GM18505 (cell line): ENCODE results near the gene CNGA2.

Experiments used
- ATAC-seq: cut with Tn5 transposase; IDR thresholded peaks from one replicate; pipeline ENCODE4 v1.9.1; 2021; ENCODE audit not compliant: unreplicated experiment
- POLR2A ChIP-seq: IDR thresholded peaks from 4 replicates; pipeline ENCODE4 v1.6.1; 2011; ENCODE audit warnings: borderline replicate concordance; ENCODE audit not compliant: insufficient read depth, insufficient read length; ENCODE audit errors: extremely low read depth

The CNGA2 gene

DNA sequence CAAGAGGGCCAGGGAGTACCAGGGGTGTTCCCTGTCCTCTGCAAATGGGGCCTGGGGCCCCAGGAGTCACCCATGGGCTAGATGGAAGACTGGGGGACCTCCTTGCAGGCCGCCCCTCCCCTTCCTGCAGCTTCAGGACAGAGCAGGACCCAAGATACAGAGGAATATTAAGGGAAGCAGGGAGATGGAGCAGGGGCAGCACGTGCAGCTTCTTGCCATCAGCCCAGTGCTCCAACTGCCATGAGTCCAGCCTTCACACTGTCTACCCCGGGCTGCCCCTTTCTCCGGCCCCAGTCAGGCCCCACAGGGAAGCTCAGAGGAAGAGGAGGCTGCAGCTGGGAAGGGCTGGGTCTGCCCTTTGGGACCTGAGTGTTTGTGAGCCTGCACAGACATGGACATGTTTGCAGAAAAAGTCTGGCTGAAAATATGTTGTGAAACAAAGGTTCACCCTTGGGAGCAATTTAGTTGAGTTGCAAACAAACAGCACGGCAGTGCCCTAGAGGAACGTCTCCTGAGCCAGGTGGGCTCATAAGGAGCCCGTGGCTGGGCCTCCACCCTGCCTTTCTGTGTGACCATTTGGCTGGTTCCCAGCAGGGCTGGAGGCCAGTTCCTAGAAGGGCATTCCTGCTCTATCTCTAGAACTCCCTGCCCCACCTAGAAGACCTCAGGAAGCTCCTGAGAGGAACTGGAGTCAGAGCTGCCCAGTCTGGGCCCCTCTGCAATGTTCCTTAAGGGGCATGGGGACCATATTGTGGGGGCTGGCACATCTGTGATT is 9.8 kb upstream of the CNGA2 start:
- no peak for TF ChIP-seq POLR2A
- ATAC-seq = no peak

DNA sequence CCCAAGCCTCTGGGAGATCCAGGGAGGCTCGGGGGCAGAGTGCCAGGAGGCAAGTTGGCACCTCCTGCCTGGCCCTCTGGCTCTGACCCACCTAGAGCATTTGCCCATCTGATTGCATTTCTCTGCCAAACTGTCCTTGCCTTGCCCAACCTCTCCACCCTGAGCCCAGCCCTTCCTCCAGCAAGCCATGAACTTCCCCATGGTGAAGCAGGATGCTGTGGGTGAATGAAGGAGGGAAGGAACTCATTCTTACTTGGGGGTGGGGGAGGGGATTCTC is 9.3 kb upstream of the CNGA2 start:
- ATAC-seq = no peak

DNA sequence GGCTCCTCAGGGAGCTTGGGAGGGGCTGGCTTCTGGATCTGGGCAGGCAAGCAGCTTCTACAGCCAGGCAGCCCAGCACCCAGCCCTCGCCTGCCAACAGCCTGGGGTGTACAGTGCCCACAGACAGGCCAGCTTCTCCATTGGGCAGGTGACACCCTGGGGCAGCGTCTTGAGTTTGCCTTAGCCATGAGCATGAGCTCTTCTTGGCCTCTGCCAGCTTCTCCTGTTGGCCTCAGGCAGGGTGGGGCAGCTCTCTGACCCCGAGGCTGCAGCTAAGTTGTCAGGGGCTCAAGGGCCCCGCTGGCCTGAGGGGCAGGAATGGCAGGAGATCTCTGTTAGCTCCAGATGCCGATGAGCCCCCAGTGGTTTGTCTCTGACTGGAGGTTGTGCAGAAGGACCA is 7.8 kb upstream of the CNGA2 start:
- no peak for TF ChIP-seq POLR2A
- no peak for ATAC-seq

More for the DNA sequence above, 9.3 kb upstream of the CNGA2 start:
- no peak for TF ChIP-seq POLR2A

DNA sequence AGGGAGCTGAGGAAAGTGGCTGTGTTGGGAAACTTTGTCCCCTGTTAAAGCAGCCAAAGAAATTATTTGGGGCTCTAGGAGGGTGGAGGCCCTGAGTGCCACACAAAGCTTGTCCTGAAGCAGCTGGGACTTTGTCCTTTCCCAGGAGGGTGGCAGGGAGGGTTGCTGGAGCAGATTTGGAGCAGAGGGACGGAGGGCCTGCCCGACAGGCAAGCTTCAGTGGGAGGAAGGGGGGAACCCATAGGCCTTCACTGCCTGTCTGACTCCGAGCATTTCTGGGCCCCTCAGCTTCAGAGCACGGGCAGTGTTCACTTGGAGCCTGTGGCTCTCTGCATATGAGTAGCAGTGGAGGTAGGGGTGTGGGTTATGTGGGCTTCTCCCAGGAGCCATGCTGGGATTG is 7.2 kb upstream of the CNGA2 start:
- no peak for ATAC-seq
- no peak for TF ChIP-seq POLR2A

DNA sequence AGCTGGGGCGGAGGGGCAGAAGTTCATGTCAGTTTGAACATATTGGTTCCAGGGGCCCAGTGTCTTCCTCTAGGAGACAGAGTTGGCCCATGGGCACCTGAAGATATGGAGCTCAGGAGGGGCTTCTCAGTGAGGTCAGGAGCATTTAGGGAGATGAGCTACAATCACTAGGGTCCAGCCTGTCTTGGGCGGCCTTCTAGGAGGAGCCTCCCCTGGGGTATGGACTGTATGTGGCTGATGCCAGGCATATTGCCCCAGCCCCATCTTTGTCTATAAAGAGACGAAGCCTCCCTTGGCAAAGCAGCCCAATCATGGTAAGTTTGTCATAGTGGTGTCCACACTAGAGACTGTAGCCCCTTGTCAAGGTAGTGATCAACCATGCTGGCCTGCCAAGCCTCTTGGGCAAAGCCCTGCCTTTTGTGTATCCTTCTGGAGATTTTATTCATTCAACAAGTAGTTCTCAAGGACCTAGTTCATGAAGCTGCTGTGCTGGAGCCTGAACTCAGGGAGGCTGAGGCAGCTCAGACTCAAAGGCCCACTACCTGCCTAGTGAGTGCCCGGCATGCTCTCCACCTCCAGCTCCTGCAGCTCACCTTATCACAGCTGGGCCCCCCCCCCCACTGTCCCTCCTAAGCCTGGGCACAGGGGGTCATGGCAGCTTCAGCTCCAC is 5.4 kb upstream of the CNGA2 start:
- no peak for ATAC-seq
- no peak for TF ChIP-seq POLR2A

DNA sequence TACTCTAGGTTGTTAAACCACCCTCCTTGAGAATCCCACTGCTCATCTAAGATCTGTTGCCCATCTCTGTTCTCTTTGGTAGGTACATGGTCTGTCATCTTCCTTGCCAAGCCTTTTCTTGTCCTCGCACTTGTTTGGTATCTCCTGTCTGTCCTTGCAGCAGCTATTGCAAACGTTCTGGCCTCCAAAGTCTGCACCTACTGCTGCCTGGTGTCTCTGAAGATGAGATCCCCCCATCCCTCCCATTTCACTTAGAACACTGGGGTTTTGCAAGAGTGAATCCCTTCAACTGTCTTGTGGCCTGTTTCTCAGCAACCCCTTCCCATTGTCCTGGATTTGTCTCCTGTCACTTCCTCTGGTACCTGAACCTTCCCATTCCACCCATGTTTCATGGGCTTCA is 673 bp downstream of the CNGA2 start:
- TF ChIP-seq POLR2A = no peak
- ATAC-seq = no peak

DNA sequence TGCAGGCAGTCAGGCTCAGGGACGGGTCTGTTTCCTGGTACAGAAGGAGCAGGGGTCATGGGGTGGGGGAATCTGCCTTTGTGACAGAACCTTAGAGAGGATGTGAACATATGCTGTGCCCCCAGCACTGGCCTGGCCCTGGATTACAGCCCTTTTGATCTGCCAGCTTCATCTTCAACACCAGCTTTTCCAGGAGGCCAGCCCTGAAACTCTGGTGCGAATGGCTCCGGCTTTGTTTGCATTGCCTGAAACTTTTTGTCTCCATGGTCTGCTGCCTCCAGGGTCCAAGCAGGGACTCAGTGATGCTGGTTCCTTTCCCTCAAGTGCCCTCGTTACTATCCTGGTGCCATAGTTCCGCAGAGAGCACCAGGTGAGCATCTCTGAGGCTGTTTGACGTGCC is 2.1 kb downstream of the CNGA2 start:
- ATAC-seq = no peak
- no peak for TF ChIP-seq POLR2A

DNA sequence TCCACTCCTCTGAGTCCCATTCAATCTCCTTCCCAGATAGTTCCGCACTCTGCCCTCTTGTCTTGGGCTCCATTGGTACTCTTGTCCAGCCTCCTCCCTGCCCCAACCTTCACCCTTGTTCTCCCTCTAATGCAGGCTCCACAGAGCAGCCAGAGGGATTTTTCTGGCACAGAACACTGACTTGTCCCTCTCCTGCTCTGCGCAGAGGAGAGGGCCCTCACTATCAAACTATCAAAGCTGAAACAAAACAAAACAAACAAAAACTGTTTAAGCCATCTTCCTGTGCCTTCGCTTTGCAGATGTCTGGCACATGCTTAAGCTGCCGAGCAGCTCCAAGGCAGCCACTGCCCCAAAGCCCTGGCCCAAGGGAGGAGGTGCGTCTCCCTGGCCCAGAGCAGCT is 2.9 kb downstream of the CNGA2 start:
- no peak for ATAC-seq
- no peak for TF ChIP-seq POLR2A

DNA sequence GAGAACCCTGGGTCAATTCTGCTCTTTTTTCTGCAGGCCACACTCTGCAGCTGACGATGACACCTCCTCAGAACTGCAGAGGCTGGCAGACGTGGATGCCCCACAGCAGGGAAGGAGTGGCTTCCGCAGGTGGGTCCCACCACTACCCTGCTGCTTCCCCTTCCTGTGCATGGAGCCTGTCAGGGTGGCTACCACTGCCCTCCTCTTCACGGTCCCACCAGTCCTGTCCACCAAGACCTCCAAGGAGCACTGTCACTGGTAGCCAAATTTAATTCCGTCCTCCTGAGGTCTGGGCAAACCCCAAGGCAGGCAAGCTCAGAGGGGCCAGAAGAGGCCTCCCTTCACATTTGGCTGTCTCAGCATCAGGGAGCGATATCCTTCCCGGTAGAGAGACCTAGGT is 4.2 kb downstream of the CNGA2 start:
- no peak for ATAC-seq
- no peak for TF ChIP-seq POLR2A

DNA sequence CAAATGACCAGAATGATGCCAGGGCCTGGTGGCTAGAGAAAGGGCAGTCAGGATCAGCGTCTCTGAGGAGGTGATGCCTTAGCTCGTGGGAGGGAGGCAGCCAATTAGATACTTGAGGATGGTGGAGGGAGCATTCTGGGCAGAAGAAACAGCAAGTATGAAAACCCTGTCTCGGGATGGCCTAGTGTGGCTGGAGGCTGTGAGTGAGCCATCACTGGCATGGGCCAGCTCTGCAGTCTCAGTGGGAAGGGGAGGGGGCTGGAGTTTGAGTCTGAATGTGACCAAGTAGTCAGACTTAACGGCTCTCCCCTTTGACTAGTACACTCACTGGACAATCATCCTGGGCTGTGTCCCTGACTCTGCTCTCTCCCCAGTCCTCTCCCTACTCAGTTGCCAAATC is 7.1 kb downstream of the CNGA2 start:
- no peak for TF ChIP-seq POLR2A
- no peak for ATAC-seq

DNA sequence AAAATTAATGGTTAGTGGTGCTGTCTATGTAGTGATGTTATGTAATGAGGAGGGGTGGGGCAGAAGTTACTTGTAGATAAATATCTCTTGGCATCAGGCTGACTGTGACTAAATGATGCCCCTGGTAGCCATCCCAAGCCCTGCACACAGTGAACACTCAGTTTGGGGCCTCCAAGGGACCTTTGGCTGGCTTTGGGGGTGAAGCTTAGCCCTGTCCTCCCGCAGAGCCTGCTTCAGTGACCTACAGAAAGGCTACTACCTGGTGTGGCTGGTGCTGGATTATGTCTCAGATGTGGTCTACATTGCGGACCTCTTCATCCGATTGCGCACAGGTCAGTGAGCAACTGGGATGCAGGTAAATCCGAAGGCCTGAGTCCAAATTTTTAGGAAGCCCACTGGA is 7.8 kb downstream of the CNGA2 start:
- ATAC-seq = no peak
- no peak for TF ChIP-seq POLR2A

DNA sequence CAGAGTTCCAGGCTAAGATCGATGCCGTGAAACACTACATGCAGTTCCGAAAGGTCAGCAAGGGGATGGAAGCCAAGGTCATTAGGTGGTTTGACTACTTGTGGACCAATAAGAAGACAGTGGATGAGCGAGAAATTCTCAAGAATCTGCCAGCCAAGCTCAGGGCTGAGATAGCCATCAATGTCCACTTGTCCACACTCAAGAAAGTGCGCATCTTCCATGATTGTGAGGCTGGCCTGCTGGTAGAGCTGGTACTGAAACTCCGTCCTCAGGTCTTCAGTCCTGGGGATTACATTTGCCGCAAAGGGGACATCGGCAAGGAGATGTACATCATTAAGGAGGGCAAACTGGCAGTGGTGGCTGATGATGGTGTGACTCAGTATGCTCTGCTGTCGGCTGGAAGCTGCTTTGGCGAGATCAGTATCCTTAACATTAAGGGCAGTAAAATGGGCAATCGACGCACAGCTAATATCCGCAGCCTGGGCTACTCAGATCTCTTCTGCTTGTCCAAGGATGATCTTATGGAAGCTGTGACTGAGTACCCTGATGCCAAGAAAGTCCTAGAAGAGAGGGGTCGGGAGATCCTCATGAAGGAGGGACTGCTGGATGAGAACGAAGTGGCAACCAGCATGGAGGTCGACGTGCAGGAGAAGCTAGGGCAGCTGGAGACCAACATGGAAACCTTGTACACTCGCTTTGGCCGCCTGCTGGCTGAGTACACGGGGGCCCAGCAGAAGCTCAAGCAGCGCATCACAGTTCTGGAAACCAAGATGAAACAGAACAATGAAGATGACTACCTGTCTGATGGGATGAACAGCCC is 9.3 kb downstream of the CNGA2 start:
- ATAC-seq = no peak
- TF ChIP-seq POLR2A = no peak

DNA sequence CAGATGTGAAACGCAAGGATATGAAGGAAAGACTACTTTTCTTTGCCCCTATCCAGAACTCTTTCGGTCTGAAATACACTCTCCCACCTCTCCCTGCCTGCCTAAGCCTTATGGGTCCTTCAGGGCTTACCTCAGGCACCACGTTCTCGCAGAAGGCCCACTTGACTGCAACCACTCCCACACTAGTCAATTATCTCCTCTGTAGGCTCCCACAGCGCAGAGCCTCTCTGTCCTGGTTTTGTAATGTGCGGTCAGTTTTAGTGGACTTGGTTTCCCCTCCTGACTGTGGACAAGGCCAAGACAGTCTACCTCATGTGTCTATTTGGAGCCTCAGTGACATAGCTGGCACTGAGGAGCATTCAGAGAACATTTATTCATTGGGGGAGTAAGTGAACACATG is 11.1 kb downstream of the CNGA2 start:
- no peak for TF ChIP-seq POLR2A
- no peak for ATAC-seq

DNA sequence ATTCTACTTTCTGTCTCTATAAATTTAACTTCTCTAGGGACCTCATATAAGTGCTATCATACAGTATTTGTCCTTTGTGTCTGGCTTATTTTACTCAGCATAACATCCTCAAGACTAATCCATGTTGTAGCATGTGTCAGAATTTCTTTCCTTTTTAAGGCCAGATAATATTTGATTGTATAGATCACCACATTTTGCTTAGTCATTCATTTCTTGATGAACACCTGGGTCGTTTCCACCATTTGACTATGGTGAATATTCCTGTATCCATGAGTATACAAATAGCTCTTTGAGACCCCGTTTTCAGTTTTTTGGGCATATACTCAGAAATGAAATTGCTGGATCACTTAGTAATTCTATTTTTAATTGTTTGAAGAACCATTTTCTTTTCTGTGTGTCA is 12.0 kb downstream of the CNGA2 start:
- no peak for ATAC-seq
- no peak for TF ChIP-seq POLR2A
